Prostate gland (tissue), 2 donors: ENCODE data around the gene CEP72. TPM values are rescaled to one million over a fixed set of nuclear protein-coding genes. Genes with fewer than 3 reads are reported as not detected.

Experiments
- DNase-seq: peaks from one replicate; pipeline ENCODE4 v3.0.0-alpha.2; 2019; ENCODE audit warnings: low spot score
- H3K27ac ChIP-seq, 2 donors: fragments of 200-600 bp; sonication (generic); 2 replicates each; pipeline ENCODE4 v1.5.1; 2017 to 2019
- H3K27me3 ChIP-seq: fragments of 200-600 bp; sonication (generic); replicated peaks from 2 replicates; pipeline ENCODE4 v1.5.1; 2019; ENCODE audit not compliant: insufficient read depth
- H3K36me3 ChIP-seq, 2 donors: fragments of 200-600 bp; sonication (generic); 1 replicate in 1 of 2; 2 replicates in 1 of 2; pipeline versions ENCODE4 v1.5.1 to v1.8.1; 2017 to 2019
- H3K4me1 ChIP-seq: fragments of 200-600 bp; sonication (generic); replicated peaks from 2 replicates; pipeline ENCODE4 v1.5.1; 2019
- H3K4me3 ChIP-seq, 2 donors: fragments of 200-600 bp; sonication (generic); 2 replicates each; pipeline ENCODE4 v1.5.1; 2017 to 2019
- H3K9me3 ChIP-seq: fragments of 200-600 bp; sonication (generic); 2 replicates; pipeline ENCODE4 v1.5.1; 2017
- POLR2A ChIP-seq: fragments of 450-650 bp; IDR thresholded peaks from one replicate; pipeline ENCODE4 v1.6.1; 2016; ENCODE audit warnings: antibody characterized with exemption, mild to moderate bottlenecking
- POLR2AphosphoS5 ChIP-seq: sonication (generic); formaldehyde crosslinking; IDR thresholded peaks from one replicate; pipeline ENCODE4 v1.6.1; 2017; ENCODE audit warnings: antibody characterized with exemption
- WGBS: methylation state at CpG from one replicate; pipeline ENCODE4 v1.1.5; 2018; 5-methylcytosine and 5-hydroxymethylcytosine counted together
- intact Hi-C: fragments of 100-400 bp; cut with DNase I; formaldehyde crosslinking; loops from one replicate; pipeline ENCODE4 v1.14.2; 2022
- total RNA-seq, 2 donors: library from RNA; depleted of rRNA; stranded (reverse); fragments of >200 nt; gene quantifications; one replicate each; pipeline ENCODE4 v1.1.0, GENCODE V29; 2016
- TF ChIP-seq, protein P1 (sequence below), 4 experiments: fragments of 200-600 bp in 2 of 4; fragments of 450-650 bp in 2 of 4; sonication (generic) in 2 of 4; IDR thresholded peaks; 1 replicate in 3 of 4; 2 replicates in 1 of 4; pipeline ENCODE4 v1.5.1; 2016 to 2019; ENCODE audit warnings: antibody characterized with exemption in 4 of 4, mild to moderate bottlenecking in 2 of 4, moderate library complexity in 2 of 4

CEP72 gene, protein sequence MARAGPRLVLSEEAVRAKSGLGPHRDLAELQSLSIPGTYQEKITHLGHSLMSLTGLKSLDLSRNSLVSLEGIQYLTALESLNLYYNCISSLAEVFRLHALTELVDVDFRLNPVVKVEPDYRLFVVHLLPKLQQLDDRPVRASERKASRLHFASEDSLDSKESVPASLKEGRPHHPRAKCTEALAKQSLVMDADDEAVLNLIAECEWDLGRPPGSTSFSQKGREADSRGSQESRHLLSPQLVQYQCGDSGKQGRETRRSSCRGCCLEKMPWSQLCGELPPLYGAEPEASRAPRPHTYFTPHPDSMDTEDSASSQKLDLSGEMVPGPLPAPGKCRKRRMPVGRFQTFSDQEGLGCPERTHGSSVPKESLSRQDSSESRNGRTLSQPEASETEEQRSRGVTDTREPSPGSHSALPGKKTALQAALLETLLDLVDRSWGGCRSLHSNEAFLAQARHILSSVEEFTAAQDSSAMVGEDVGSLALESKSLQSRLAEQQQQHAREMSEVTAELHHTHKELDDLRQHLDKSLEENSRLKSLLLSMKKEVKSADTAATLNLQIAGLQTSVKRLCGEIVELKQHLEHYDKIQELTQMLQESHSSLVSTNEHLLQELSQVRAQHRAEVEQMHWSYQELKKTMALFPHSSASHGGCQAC
- 10 to 100 TPM in 1 of 2 donors, 1 to 10 TPM in 1; 6.4 to 12.8 TPM for total RNA-seq

DNA sequence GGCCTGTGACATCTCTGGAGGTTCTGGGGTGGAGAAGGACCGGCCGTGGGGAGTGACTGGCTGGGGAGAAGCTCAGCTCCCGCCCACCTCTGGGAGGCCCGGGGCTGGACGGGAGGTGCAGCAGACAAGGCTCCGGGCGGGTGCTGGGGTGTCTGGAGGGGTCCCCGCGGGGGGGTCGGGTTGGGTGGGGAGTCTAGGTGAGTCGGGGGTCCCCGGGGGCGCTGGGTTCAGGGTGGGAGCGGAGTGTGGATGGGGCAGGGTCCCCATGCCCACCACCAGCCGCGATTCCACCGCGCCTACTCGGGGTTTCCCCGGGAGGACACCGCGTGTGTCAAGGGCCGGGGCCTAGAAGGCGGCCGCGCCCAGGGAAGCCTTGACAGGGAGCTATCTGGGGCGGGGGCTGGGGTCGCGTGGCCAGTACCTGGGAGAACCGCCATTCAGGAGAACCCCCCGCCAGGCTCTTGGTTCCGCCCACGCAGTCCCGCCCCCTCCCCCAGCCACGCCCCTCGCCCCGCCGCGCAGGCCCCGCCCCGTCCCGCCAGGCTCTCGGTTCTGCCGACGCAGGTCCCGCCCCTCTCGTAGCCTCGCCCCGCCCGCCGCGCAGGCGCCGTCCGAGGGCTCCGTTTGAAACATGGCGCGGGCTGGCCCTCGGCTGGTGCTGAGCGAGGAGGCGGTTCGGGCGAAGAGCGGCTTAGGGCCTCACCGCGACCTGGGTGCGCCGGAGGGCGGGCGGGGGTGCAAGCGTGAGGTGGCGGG lies at the start of gene CEP72:
CEP72 (plus strand) TSS at position 610 of the 756 bp plus-strand sequence; CDS start at position 632, 22 bp downstream.
- Histone ChIP-seq H3K4me3 (peak within 1 kb of the TSS; percentile 86 to 88), H3K4me1 (no peaks in the 10 kb centered on the region), H3K27ac (no peak within 1 kb of the TSS), H3K9me3 (no peaks in the 10 kb centered on the region), H3K36me3 (no peaks in the 10 kb centered on the region), H3K27me3 (peaks cover 5% of the 10 kb centered on the region)
- peak; percentile 87 for DNase-seq
- TF ChIP-seq POLR2A, result no peak
- TF ChIP-seq POLR2AphosphoS5, result peak; percentile 67
- intact Hi-C loops, result loop anchor here (10.0 kb wide), 1 partner anchor 137 kb away; no protein-coding TSS in a partner anchor
- WGBS, result 0% methylated on average over 42 of the region's 72 CpGs

DNA sequence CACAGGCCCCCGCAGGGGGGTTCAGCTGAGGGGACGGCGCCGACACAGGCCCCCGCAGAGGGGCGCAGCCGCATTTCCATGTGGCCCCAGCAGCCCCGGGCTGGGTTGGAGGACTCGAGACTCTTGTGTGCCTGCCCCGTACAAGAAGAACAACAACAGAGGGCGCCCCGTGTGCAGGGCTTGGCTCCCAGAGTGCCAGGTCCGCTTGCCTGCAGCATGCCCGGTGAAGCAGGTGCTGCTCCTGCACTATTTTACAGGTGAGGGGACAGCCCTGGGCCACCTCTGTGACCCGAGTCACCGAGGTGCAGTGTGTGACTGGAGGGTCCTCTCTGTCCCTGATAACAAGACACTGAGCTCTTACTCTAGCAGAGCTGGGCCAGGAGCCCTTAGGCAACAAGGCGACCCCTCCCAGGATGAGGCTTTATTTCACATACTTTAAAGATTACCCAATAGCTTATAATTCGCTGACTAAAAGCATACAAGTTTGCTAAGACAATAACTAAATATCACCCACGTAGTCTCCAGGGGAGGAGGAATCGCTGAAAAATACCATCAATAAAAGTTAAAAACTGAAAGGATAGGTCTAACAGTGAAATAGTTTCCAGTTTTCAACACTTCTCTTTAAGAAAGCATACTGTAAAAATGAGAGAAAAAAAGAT lies 46.2 kb upstream of the CEP72 start:
- Histone ChIP-seq H3K9me3 (no peaks in the 10 kb centered on the region), H3K27me3 (peaks cover 7% of the 10 kb centered on the region), H3K36me3 (no peaks in the 10 kb centered on the region), H3K4me3 (no peak overlapping the region), H3K27ac (no peak overlapping the region), H3K4me1 (no peaks in the 10 kb centered on the region)
- TF ChIP-seq, protein P1, sequence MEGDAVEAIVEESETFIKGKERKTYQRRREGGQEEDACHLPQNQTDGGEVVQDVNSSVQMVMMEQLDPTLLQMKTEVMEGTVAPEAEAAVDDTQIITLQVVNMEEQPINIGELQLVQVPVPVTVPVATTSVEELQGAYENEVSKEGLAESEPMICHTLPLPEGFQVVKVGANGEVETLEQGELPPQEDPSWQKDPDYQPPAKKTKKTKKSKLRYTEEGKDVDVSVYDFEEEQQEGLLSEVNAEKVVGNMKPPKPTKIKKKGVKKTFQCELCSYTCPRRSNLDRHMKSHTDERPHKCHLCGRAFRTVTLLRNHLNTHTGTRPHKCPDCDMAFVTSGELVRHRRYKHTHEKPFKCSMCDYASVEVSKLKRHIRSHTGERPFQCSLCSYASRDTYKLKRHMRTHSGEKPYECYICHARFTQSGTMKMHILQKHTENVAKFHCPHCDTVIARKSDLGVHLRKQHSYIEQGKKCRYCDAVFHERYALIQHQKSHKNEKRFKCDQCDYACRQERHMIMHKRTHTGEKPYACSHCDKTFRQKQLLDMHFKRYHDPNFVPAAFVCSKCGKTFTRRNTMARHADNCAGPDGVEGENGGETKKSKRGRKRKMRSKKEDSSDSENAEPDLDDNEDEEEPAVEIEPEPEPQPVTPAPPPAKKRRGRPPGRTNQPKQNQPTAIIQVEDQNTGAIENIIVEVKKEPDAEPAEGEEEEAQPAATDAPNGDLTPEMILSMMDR (IDR thresholded peaks at IDR 0.05), result no peak
- TF ChIP-seq POLR2AphosphoS5 (no peak), POLR2A (no peak)
- 43% methylated on average over 16 of the region's 20 CpGs for WGBS
- intact Hi-C loops, result no loop called here
- DNase-seq, result no peak

DNA sequence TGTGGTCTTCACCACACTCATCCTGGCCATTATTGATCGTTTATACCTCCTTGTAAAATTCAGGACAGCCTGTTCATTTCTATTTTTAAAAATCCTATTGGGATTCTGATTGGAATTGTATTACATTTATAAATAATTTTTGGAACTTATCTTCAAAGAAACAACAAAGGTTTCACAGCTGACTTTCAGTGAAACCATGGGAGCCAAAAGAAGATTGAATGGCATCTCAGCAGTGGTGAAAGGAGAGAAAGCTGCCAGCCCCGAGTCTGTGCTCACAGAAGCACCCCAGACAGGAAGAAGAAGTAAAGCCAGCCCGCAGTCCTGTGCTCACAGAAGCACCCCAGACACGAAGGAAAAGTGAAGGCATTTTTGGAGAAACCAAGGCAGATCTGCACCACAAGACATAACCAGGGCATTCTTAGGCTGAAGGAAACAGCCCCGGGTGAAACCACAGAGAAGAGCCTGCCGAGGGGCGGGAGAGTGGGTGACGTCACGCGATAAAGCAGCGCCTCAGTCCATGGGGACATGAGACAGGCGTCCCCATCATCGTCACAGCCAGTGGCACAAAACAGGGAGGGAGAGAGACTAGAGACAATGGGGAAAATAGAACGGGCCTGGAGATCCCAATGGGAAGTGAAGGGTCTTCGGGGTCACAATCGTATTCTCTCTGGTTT lies 45.4 kb upstream of the CEP72 start:
- DNase-seq, result no peak
- no peak overlapping the region for H3K27ac ChIP-seq
- H3K9me3 ChIP-seq, result no peaks in the 10 kb centered on the region
- H3K27me3 ChIP-seq, result peaks cover 7% of the 10 kb centered on the region
- TF ChIP-seq, protein P1 (IDR thresholded peaks at IDR 0.05), result no peak
- TF ChIP-seq POLR2AphosphoS5, result no peak
- no peak for TF ChIP-seq POLR2A
- intact Hi-C loops, result no loop called here
- 85% methylated on average over 16 of the region's 16 CpGs for WGBS
- no peaks in the 10 kb centered on the region for H3K4me1 ChIP-seq
- no peaks in the 10 kb centered on the region for H3K36me3 ChIP-seq
- H3K4me3 ChIP-seq, result no peak overlapping the region

DNA sequence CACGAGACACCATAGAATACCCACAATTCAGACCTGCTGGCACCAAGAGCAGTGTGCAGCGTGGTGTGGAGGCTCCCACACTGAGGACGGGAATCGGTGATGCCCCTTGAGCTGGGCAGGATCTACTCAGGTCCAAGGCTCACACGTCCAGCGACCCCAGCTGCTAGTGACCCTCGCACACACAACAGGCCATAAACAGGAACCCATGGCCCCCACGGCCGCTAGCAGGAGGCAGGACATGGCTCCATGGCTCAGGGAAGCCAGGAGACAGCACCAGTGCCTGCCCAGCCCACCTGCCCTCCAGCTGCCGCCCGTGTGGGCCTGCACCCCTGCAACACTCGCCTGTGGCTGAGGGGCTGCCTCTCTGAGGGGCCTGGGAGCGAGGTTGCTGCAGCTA lies 44.5 kb upstream of the CEP72 start:
- H3K4me3 ChIP-seq, result no peak overlapping the region
- no peak for TF ChIP-seq POLR2AphosphoS5
- no peak for TF ChIP-seq POLR2A
- TF ChIP-seq, protein P1 (IDR thresholded peaks at IDR 0.05), result no peak
- H3K4me1 ChIP-seq, result no peaks in the 10 kb centered on the region
- H3K9me3 ChIP-seq, result no peaks in the 10 kb centered on the region
- intact Hi-C loops, result no loop called here
- H3K36me3 ChIP-seq, result no peaks in the 10 kb centered on the region
- WGBS, result 86% methylated on average over 7 of the region's 13 CpGs
- H3K27me3 ChIP-seq, result peaks cover 7% of the 10 kb centered on the region
- no peak overlapping the region for H3K27ac ChIP-seq
- no peak for DNase-seq
